GM19193 (cell line): ENCODE measurements around the gene SPEM2.

Experiments used
- POLR2A ChIP-seq: IDR thresholded peaks from 4 replicates; pipeline ENCODE4 v1.6.1; 2011; ENCODE audit not compliant: insufficient read depth, insufficient read length; ENCODE audit errors: extremely low read depth

SPEM2 gene

GRCh38 chr17:7425316-7425715, at the start of gene SPEM2:
SPEM2 (plus strand) TSS chr17:7425616; CDS start chr17:7425689, 73 bp downstream.
- TF ChIP-seq POLR2A: no peak

- TF ChIP-seq POLR2A: no peak
Measured at GRCh38 chr17:7379134-7379533, 46.3 kb upstream of the SPEM2 start.

DNA sequence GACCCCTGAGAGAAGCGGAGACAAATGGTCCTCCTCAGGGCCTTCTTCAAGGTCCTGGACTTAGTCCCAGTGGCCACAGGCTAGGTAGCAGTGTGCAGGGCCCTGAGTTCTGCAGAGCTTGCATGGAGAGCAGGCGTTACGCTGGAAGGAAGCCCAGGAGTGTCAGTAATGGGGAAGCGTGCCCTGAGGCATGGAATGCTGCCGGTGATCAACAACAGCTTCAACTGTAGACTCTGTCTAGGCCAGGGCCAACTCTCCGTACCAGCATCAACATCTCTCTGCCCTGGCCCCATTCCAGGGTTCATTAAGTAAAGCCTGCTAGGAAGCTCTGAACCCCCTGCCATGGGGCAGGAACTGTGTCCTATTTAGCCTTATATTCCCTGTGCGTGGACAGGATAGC, 45.1 kb upstream of the SPEM2 start:
- TF ChIP-seq POLR2A: no peak

DNA sequence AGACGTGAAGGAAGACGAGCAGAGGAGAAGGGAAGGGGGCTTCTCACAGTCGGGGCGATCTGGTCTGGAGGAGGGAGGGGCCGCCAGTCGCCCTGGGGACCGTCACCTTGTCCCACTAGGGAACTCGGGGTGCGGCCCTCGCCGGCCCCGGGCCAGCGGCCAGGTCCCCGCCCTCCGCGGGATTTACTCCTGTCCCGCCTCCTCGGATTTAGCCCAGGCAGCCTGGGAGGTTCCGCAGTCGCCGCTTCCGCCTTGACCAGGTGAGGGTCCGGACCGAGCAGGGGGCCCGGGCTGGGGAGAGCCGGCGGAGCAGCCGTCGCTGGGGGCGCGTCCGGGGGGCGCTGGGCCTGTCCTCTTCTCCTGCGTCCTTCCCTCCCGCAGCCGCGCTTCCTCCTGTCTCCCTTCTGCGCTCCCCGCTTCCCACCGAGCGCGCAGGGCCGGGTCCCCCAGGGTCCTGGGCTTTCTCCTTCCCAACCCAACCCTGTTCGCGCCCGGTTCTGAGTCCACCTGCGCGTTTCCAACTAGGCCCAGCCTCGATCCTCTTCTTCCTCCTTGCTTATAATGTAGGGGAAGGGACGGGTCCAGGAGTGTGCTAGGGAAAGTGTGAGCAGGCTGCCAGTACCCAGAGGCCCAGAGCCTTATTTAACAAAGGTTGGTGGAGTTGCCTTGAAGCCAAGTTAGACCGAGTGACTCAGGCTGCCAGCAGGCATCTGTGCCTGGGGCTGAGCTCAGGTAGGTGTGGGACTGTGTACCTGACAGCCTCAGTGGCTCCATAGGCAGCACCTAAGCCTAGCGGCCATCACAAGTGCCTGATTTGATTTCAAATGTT, 44.3 kb upstream of the SPEM2 start, which contains the start of gene TNK1:
Gene TNK1, plus strand, starts transcription at position 235 of the 829 bp plus-strand sequence. CDS start 1,838 bp downstream, outside the sequence.
- TF ChIP-seq POLR2A: no peak

GRCh38 chr17:7382901-7383300, 42.5 kb upstream of the SPEM2 start:
- TF ChIP-seq POLR2A: no peak

DNA sequence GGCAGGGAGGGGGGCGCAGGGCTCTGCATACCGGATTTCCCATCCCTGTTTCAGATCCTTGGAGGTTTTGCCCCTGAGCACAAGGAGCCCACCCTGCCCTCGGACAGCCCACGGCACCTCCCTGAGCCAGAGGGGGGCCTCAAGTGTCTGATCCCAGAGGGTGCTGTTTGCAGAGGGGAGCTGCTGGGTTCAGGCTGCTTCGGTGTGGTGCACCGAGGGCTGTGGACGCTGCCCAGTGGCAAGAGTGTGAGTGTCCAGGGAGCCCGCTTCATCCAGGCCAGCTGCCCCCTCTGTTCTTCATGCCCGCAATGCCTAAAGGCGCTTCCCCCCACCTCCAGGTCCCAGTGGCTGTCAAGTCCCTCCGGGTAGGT, 42.1 kb upstream of the SPEM2 start:
- no peak for TF ChIP-seq POLR2A

DNA sequence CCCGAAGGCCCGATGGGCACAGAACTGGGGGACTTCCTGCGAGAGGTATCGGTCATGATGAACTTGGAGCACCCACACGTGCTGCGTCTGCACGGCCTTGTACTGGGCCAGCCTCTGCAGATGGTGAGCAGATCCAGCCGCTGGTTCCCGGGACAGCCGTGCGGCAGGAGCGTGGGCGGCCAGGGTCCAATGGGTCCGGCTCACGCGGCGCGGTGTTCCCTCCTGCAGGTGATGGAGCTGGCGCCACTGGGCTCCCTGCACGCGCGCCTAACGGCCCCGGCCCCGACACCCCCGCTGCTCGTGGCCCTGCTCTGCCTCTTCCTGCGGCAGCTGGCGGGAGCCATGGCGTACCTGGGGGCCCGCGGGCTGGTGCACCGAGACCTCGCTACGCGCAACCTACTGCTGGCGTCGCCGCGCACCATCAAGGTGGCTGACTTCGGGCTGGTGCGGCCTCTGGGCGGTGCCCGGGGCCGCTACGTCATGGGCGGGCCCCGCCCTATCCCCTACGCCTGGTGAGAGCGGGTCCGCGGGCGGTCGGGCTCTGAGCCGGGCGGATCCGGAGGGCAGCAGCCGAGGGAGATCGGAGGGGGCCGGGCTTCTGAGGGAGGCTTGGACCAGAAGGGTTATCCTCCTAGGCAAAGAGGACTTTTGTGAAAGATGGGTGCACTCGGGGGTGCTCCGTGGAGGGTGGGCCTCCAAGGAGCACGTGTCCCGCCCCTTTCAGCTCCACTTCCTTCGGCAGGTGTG, 41.5 kb upstream of the SPEM2 start:
- peak; percentile 43 for TF ChIP-seq POLR2A

GRCh38 chr17:7384489-7385081, 40.8 kb upstream of the SPEM2 start:
- TF ChIP-seq POLR2A: no peak

- TF ChIP-seq POLR2A: no peak
Measured at GRCh38 chr17:7388856-7389255, 36.6 kb upstream of the SPEM2 start.

DNA sequence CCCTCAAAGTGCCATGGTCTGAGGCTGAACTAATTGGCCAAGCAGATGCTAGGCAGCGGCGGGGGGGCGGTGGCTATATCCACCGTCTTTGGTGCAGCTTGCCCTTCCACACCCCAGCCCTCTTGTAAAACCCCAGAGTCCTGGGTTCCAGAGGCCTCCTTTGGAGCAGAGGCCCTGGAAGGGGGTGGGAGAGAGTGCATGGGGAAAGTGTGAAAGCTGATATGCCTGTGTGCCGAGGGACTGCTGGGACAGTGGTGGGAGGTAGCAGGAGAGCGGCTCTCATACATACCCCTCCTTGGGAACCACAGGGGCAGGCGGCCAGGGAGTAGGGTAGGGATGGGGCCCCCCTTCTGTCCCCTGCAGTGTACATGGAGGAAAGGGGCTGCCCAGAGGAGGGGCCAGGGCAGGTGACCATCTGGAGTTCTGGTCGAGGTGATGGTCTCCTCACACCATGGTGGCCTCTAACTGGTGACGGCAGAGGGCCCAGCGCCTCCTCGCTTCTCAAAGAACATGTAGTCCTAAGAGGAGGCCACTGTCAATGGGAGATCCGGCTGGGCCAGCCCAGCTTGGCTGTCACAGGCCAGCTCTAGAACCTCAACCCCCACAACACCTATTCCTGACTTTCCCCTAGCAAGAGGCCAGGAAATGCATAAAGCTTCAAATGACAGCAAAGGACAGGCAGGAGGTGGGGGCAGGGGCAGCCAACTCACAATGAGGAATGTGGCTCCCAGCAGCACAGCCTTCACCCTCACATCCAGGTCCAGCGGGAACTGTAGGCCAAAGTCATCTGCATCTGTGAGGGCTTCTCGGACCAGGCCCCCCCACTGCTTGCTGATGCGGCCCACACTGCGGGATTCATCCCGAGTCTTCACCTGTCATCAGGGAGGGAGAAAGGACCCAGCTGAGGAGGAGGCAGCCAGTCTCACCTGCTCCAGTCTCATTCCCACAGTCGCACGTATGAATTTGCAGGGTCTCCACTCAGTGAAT, 35.2 kb upstream of the SPEM2 start:
- TF ChIP-seq POLR2A: no peak

- TF ChIP-seq POLR2A: no peak
Measured at GRCh38 chr17:7391307-7391706, 34.1 kb upstream of the SPEM2 start.

GRCh38 chr17:7392696-7393612, 32.5 kb upstream of the SPEM2 start:
- TF ChIP-seq POLR2A: no peak
